D721Med (cell line): ENCODE measurements around the gene TUBB4A.
A peak's percentile ranks its signal among the peaks of the same experiment; 100 is the strongest.

ENCODE experiments used
- DNase-seq: peaks from one replicate; pipeline ENCODE4 v3.0.0; 2011; ENCODE audit warnings: low spot score; ENCODE audit not compliant: insufficient read length
- FAIRE-seq: peaks from 2 replicates; lab custom pipeline; 2011; peaks lifted over from hg19 to GRCh38; lab: Jason Lieb, UNC
- CTCF ChIP-seq: IDR thresholded peaks from 2 replicates; pipeline ENCODE4 v1.5.1; 2012; ENCODE audit warnings: mild to moderate bottlenecking, control low read depth; ENCODE audit not compliant: insufficient read depth; ENCODE audit errors: missing control alignments

Gene TUBB4A

DNA sequence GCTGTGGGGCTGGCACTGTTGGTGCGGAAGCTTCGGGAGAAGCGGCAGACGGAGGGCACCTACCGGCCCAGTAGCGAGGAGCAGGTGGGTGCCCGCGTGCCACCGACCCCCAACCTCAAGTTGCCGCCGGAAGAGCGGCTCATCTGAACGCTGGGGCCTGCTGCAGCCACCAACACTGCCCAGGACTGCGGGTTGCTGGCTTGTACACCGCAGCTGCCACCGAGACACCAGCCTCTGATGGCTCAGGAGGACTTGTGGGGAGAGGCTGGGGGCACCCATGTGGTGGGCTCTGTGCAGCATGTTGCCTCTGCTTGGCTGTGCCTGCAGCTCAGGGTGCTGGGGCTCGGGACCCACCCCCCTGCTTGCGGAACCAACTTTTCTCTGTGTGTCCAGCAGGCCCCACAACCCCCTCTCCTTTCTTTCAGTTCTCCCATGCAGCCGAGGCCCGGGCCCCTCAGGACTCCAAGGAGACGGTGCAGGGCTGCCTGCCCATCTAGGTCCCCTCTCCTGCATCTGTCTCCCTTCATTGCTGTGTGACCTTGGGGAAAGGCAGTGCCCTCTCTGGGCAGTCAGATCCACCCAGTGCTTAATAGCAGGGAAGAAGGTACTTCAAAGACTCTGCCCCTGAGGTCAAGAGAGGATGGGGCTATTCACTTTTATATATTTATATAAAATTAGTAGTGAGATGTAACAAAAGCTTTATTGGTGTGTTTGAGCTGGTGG, 35.4 kb downstream of the TUBB4A start:
- no peak for TF ChIP-seq CTCF
- no peak for DNase-seq
- no peak for FAIRE-seq

- FAIRE-seq: no peak
Measured at GRCh38 chr19:6465663-6466062, 36.4 kb downstream of the TUBB4A start.

GRCh38 chr19:6465006-6465405, 37.1 kb downstream of the TUBB4A start:
- no peak for FAIRE-seq
- no peak for TF ChIP-seq CTCF
- no peak for DNase-seq

More at GRCh38 chr19:6465663-6466062, 36.4 kb downstream of the TUBB4A start:
- DNase-seq: no peak
- TF ChIP-seq CTCF: no peak

- no peak for TF ChIP-seq CTCF
- DNase-seq (no peak), FAIRE-seq (no peak)
Measured at GRCh38 chr19:6464070-6464873, 37.8 kb downstream of the TUBB4A start, which contains the start of gene CRB3. TSS of gene CRB3 (plus strand) at chr19:6464271. CDS start at chr19:6464702, 431 bp downstream.

DNA sequence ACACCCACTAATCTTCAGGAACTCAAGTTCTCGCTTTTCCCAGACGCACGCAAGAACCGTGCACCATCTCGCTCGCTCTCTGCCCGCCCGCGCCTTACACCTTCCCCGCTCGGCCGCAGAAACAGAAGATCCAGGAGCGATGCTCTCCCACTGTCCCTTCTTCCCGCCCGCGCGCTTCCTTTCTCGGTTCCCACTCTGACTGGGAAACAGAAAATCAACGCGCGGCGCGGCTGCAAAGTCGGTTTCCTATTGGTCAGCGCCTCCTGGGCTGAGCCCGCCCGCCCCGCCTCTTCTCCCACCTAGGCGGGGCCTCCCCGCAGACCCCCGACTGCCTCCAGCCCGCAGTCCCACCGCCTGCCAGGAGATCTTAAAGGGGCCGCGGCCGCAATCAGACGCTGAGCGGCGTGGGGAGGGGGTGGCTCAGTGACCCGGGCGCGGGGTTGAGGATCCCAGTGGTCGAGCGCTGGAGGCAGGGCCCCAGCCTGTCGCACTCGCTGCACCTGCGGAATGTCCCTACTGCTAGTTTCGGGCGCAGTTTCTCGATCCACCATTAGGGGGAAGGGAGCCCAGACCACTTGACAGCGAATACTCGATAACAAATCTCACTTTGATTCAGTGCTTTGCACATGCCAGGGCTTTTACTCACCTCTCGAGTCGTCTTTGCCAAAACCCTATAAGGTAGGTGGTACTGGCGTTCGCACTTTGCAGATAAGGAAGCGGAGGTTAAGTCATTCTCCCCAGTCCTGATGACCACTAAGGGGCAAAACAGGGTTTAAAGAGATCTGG, 41.8 kb downstream of the TUBB4A start:
- TF ChIP-seq CTCF: peak; percentile 12
- FAIRE-seq: no peak
- peak; percentile 91 for DNase-seq

GRCh38 chr19:6459262-6460098, 42.6 kb downstream of the TUBB4A start, which contains the start of gene SLC25A23:
TSS of gene SLC25A23 (minus strand) at chr19:6459792. CDS start at chr19:6459628, 164 bp downstream.
- no peak for FAIRE-seq
- no peak for TF ChIP-seq CTCF
- DNase-seq: peak; percentile 93
